Nephron progenitor cell (in vitro differentiated cells): ENCODE results near the gene LETM1.

ENCODE experiments used
- DNase-seq: peaks from one replicate; pipeline ENCODE4 v3.0.0; 2021
- H3K27ac Mint-ChIP-seq: 2 replicates; pipeline ENCODE4 v1.8.0; 2021; ENCODE audit warnings: mild to moderate bottlenecking, moderate library complexity, mixed read lengths
- H3K27me3 Mint-ChIP-seq: 2 replicates; pipeline ENCODE4 v1.8.0; 2021; ENCODE audit warnings: mild to moderate bottlenecking, low read depth, mixed read lengths; ENCODE audit not compliant: poor library complexity
- H3K36me3 Mint-ChIP-seq: 2 replicates; pipeline ENCODE4 v1.8.0; 2021; ENCODE audit warnings: low read depth, mixed read lengths
- H3K4me1 Mint-ChIP-seq: 2 replicates; pipeline ENCODE4 v1.8.0; 2021; ENCODE audit warnings: mixed read lengths
- H3K4me3 Mint-ChIP-seq: 2 replicates; pipeline ENCODE4 v1.8.0; 2021; ENCODE audit warnings: mild to moderate bottlenecking, moderate library complexity, mixed read lengths
- H3K9me3 Mint-ChIP-seq: 2 replicates; pipeline ENCODE4 v1.8.0; 2021; ENCODE audit warnings: mild to moderate bottlenecking, moderate library complexity, mixed read lengths
- CTCF ChIP-seq: fragments of 200-600 bp; sonication (generic); IDR thresholded peaks from 2 replicates; pipeline ENCODE4 v1.5.0; 2021; ENCODE audit warnings: antibody characterized with exemption

LETM1 gene

DNA sequence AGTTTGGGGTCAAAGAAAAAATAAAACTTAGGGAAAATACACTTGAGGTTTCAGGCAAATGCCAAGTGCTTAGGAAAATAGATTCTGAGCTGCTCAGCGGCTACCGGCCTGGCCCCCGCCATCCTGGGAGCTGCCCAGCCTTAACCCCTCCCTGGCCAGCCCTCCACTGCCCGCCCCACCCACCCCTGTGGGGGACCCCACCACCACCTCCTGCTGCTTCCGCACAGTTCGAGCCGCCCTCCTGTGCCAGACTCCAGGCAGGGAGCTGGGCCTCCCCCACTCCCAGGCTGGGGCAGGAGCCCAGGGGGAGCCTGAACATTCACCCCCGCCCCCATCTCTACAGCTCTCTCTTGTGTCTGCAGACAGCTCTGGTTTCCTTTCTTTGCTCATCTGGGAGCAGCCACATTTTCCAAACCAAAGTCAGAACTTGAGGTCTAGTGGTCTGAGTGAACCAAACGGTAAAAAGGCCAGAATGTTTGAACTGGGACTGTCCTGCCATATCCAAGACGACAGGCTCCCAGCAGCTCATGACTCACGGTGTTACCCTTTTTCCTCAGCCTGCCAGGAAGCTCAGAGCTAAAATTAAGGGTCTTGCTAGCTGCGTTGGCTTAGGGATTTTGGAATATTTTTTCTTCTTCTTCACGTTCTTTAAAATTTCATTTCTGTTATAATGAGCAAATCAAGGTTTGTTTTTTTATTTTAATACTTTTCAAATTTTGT lies 67.5 kb downstream of the LETM1 start:
- no peaks in the 10 kb centered on the region for H3K36me3 Mint-ChIP-seq
- H3K27me3 Mint-ChIP-seq, result peaks cover 39% of the 10 kb centered on the region
- H3K4me3 Mint-ChIP-seq, result no peak overlapping the region
- no peak overlapping the region for H3K27ac Mint-ChIP-seq
- no peak for TF ChIP-seq CTCF
- no peaks in the 10 kb centered on the region for H3K9me3 Mint-ChIP-seq
- H3K4me1 Mint-ChIP-seq, result peaks cover 18% of the 10 kb centered on the region
- no peak for DNase-seq

GRCh38 chr4:1787411-1788077 lies 68.4 kb downstream of the LETM1 start:
- TF ChIP-seq CTCF, result no peak
- Mint-ChIP-seq H3K27ac (no peak overlapping the region), H3K9me3 (no peaks in the 10 kb centered on the region), H3K36me3 (no peaks in the 10 kb centered on the region), H3K4me3 (no peak overlapping the region), H3K27me3 (peaks cover 36% of the 10 kb centered on the region), H3K4me1 (peaks cover 18% of the 10 kb centered on the region)
- DNase-seq, result no peak

GRCh38 chr4:1786544-1787362 lies 69.2 kb downstream of the LETM1 start:
- H3K27ac Mint-ChIP-seq, result no peak overlapping the region
- no peak for TF ChIP-seq CTCF
- DNase-seq, result no peak
- H3K4me3 Mint-ChIP-seq, result no peak overlapping the region
- H3K4me1 Mint-ChIP-seq, result peaks cover 18% of the 10 kb centered on the region
- H3K9me3 Mint-ChIP-seq, result no peaks in the 10 kb centered on the region
- H3K27me3 Mint-ChIP-seq, result peaks cover 28% of the 10 kb centered on the region
- no peaks in the 10 kb centered on the region for H3K36me3 Mint-ChIP-seq

DNA sequence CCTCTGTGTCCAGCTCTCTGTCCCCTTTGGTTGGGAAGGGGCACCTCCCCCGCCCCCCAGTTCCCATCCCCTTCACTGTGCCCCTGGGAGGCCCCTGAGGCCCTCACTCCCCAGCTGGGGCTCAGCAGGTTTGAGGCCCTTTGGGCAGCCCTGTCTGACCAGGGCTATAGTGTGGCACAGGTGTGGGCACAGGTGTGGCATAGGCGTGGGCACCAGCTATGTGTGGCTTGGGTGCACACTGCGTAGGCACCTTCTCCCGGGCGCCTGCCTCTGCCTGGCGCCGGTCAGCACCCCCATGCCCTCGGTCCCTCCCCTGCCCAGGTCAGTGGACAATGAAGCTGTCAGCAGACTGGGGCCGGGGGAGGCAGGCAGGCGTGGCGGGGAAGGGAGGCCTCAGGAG lies 70.4 kb downstream of the LETM1 start:
- Mint-ChIP-seq H3K4me1 (peaks cover 14% of the 10 kb centered on the region), H3K27ac (no peak overlapping the region), H3K4me3 (no peak overlapping the region), H3K9me3 (no peaks in the 10 kb centered on the region), H3K36me3 (no peaks in the 10 kb centered on the region), H3K27me3 (peaks cover 16% of the 10 kb centered on the region)
- DNase-seq, result no peak
- TF ChIP-seq CTCF, result no peak

DNA sequence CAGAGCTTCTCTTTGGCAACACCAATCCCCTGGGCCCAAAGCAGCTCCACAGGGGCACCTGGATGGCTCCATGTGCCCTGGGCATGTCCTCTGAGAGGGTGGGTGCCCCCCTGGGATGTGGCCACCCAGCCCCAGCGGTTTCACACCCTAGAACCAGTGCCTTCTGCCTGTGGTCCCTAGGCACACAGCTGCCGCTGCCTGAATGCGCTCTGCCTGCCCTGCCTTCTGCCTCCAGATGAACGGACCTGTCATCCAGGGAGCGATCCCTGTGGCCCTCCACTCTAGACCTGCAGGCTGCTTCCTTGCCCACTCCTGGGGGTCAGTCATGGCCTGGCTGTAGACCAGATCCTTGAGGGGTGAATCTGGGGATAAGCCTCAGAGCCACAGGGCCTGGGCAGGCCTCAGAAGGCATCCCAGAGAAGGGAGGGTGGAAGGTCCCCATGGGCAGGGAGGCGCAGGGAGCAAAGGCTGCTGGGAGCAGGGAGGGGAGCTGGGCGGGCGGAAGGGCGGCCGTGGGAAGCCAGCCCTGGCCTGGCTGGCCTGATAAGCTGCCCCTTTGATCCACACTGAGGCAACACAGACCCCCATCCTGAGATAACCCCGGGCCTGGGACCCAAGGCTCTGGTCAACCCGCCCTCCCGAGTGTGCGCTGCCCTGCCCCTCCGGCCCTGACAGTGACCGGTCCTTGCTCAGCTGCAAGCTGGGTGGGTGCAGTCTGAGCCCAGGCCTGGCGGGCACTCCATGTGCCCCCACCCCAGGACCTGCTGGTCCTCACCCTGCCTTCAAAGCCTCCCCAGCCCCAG lies 71.0 kb downstream of the LETM1 start:
- TF ChIP-seq CTCF, result no peak
- DNase-seq, result no peak
- Mint-ChIP-seq H3K27me3 (peaks cover 10% of the 10 kb centered on the region), H3K36me3 (no peaks in the 10 kb centered on the region), H3K27ac (peak overlapping the region; percentile 69), H3K4me1 (peaks cover 13% of the 10 kb centered on the region), H3K9me3 (no peaks in the 10 kb centered on the region), H3K4me3 (no peak overlapping the region)
